BLaER1 treated with 17β-estradiol and CSF1 and Interleukin-3, amounts not matched to agents 10 nM and 100 nM (cell line): ENCODE data around the gene PIP.
"Not testable (repeated sequence)": the region's sequence is repeated elsewhere in the genome, so short reads cannot be mapped to it uniquely, and the experiment has no call there.

ENCODE experiments used
- H3K27ac ChIP-seq, 11 experiments: shearing (Covaris generic); formaldehyde crosslinking; 2 replicates each; pipeline ENCODE4 v1.8.1; 2022
- H3K27me3 ChIP-seq, 11 experiments: shearing (Covaris generic); formaldehyde crosslinking; 2 replicates each; pipeline ENCODE4 v1.8.1; 2022
- H3K36me3 ChIP-seq, 11 experiments: shearing (Covaris generic); formaldehyde crosslinking; 2 replicates each; pipeline ENCODE4 v1.8.1; 2022
- H3K4me1 ChIP-seq, 10 experiments: shearing (Covaris generic); formaldehyde crosslinking; 2 replicates each; pipeline ENCODE4 v1.8.1; 2022
- H3K4me2 ChIP-seq, 11 experiments: shearing (Covaris generic); formaldehyde crosslinking; 2 replicates each; pipeline ENCODE4 v1.8.1; 2022
- H3K4me3 ChIP-seq, 10 experiments: shearing (Covaris generic); formaldehyde crosslinking; 2 replicates each; pipeline ENCODE4 v1.8.1; 2022
- H3K9ac ChIP-seq, 11 experiments: shearing (Covaris generic); formaldehyde crosslinking; 2 replicates each; pipeline ENCODE4 v1.8.1; 2022
- H3K9me3 ChIP-seq, 11 experiments: shearing (Covaris generic); formaldehyde crosslinking; replicated peaks in 1 of 11; 2 replicates each; pipeline ENCODE4 v1.8.1; 2022
- H4K20me1 ChIP-seq, 11 experiments: shearing (Covaris generic); formaldehyde crosslinking; 2 replicates each; pipeline ENCODE4 v1.8.1; 2022
- Cebpa-rat ChIP-seq, 11 experiments: shearing (Covaris generic); IDR thresholded peaks; 2 replicates each; pipeline ENCODE4 v1.8.1; 2022

The PIP gene

GRCh38 chr7:143120691-143121405, 11.0 kb upstream of the PIP start:
- peaks cover 0 to 11% (median 0%) of the 10 kb centered on the region in 11 experiments; a peak in 1 of 22 replicates for H3K36me3 ChIP-seq
- no peak overlapping the region for H3K27ac ChIP-seq

GRCh38 chr7:143123326-143123725, 8.6 kb upstream of the PIP start:
- peaks cover 5 to 37% (median 19%) of the 10 kb centered on the region in 10 experiments; a peak in 17 of 20 replicates for H3K4me1 ChIP-seq
- peaks cover 54 to 81% (median 61%) of the 10 kb centered on the region in 11 experiments for H3K9me3 ChIP-seq
- H3K36me3 ChIP-seq = peaks cover 0 to 11% (median 0%) of the 10 kb centered on the region in 11 experiments; a peak in 1 of 22 replicates
- H3K27me3 ChIP-seq, H4K20me1 ChIP-seq, H3K27ac ChIP-seq, H3K9ac ChIP-seq, H3K4me2 ChIP-seq, H3K4me3 ChIP-seq: not testable (repeated sequence)

More at GRCh38 chr7:143120691-143121405, 11.0 kb upstream of the PIP start:
- Histone ChIP-seq H4K20me1 (no peaks in the 10 kb centered on the region), H3K9me3 (peaks cover 71 to 94% (median 82%) of the 10 kb centered on the region in 11 experiments), H3K4me3 (no peak overlapping the region), H3K9ac (no peak overlapping the region), H3K27me3 (no peaks in the 10 kb centered on the region), H3K4me1 (peaks cover 4 to 13% (median 6%) of the 10 kb centered on the region in 10 experiments; a peak in 14 of 20 replicates), H3K4me2 (no peak overlapping the region)
- TF ChIP-seq Cebpa-rat (IDR thresholded peaks at IDR 0.05) = no peak

GRCh38 chr7:143126146-143126545, 5.7 kb upstream of the PIP start:
- H3K27ac ChIP-seq = peak overlapping the region in 8 of 11 experiments; percentile 27 to 78 (median 68); a peak in 14 of 22 replicates
- no peaks in the 10 kb centered on the region for H3K27me3 ChIP-seq
- H3K4me2 ChIP-seq = peak overlapping the region in 9 of 11 experiments; percentile 11 to 72 (median 48); a peak in 14 of 22 replicates

GRCh38 chr7:143129051-143129450, 2.8 kb upstream of the PIP start:
- Histone ChIP-seq H3K36me3 (peaks cover 0 to 11% (median 0%) of the 10 kb centered on the region in 11 experiments; a peak in 1 of 22 replicates), H3K27ac (no peak overlapping the region; a peak in 1 of 22 replicates), H3K9me3 (peaks cover 17 to 34% (median 19%) of the 10 kb centered on the region in 11 experiments), H3K4me2 (peak overlapping the region in 4 of 11 experiments; percentile 33 to 72 (median 50); a peak in 7 of 22 replicates), H4K20me1 (no peaks in the 10 kb centered on the region), H3K4me1 (peaks cover 0 to 81% (median 20%) of the 10 kb centered on the region in 10 experiments; a peak in 14 of 20 replicates), H3K4me3 (no peak overlapping the region), H3K27me3 (no peaks in the 10 kb centered on the region), H3K9ac (no peak overlapping the region)
- TF ChIP-seq Cebpa-rat (IDR thresholded peaks at IDR 0.05) = no peak

More at GRCh38 chr7:143126146-143126545, 5.7 kb upstream of the PIP start:
- no peak overlapping the region for H3K4me3 ChIP-seq
- H3K4me1 ChIP-seq = peaks cover 0 to 65% (median 20%) of the 10 kb centered on the region in 10 experiments; a peak in 14 of 20 replicates
- peaks cover 45 to 61% (median 47%) of the 10 kb centered on the region in 11 experiments for H3K9me3 ChIP-seq
- H3K36me3 ChIP-seq = peaks cover 0 to 11% (median 0%) of the 10 kb centered on the region in 11 experiments; a peak in 1 of 22 replicates
- peak in 4 of 11 experiments; percentile 28 to 80 (median 52); a peak in 5 of 22 replicates for TF ChIP-seq Cebpa-rat (IDR thresholded peaks at IDR 0.05)
- no peaks in the 10 kb centered on the region for H4K20me1 ChIP-seq
- peak overlapping the region in 2 of 11 experiments; percentile 4 to 12; a peak in 2 of 22 replicates for H3K9ac ChIP-seq

GRCh38 chr7:143129477-143129876, 2.4 kb upstream of the PIP start:
- Histone ChIP-seq H3K4me1 (peaks cover 0 to 81% (median 20%) of the 10 kb centered on the region in 10 experiments; a peak in 14 of 20 replicates), H3K27ac (no peak overlapping the region), H3K9ac (no peak overlapping the region), H3K36me3 (peaks cover 0 to 10% (median 0%) of the 10 kb centered on the region in 11 experiments; a peak in 1 of 22 replicates), H3K27me3 (no peaks in the 10 kb centered on the region), H3K4me3 (no peak overlapping the region), H3K9me3 (peaks cover 13 to 30% (median 15%) of the 10 kb centered on the region in 11 experiments), H4K20me1 (no peaks in the 10 kb centered on the region), H3K4me2 (peak overlapping the region in 1 of 11 experiments; percentile 72; a peak in 1 of 22 replicates)
- no peak for TF ChIP-seq Cebpa-rat (IDR thresholded peaks at IDR 0.05)

GRCh38 chr7:143130541-143130940, 1.3 kb upstream of the PIP start:
- TF ChIP-seq Cebpa-rat (IDR thresholded peaks at IDR 0.05) = no peak
- H3K27me3 ChIP-seq = no peaks in the 10 kb centered on the region
- H3K4me2 ChIP-seq = peak overlapping the region in 2 of 11 experiments; percentile 85 to 87; a peak in 4 of 22 replicates
- 0 out of 22 replicates have a peak, but pooled peaks cover 0 to 1% (median 0%) of the 10 kb centered on the region in 11 experiments for H3K36me3 ChIP-seq
- peaks cover 0 to 72% (median 18%) of the 10 kb centered on the region in 10 experiments; a peak in 14 of 20 replicates for H3K4me1 ChIP-seq
- no peak overlapping the region for H3K9ac ChIP-seq
- peaks cover 2 to 28% (median 4%) of the 10 kb centered on the region in 11 experiments for H3K9me3 ChIP-seq
- H4K20me1 ChIP-seq = no peaks in the 10 kb centered on the region
- peak overlapping the region in 2 of 11 experiments; percentile 75 to 77; a peak in 2 of 22 replicates for H3K27ac ChIP-seq
- H3K4me3 ChIP-seq = no peak overlapping the region

- Histone ChIP-seq H3K4me2 (no peak overlapping the region), H3K27ac (no peak overlapping the region), H3K9me3 (peaks cover 0 to 24% (median 11%) of the 10 kb centered on the region in 11 experiments; a peak in 14 of 22 replicates), H3K4me3 (no peak overlapping the region), H3K27me3 (no peaks in the 10 kb centered on the region), H3K9ac (no peak overlapping the region), H4K20me1 (no peaks in the 10 kb centered on the region), H3K36me3 (no peaks in the 10 kb centered on the region), H3K4me1 (no peaks in the 10 kb centered on the region)
- TF ChIP-seq Cebpa-rat (IDR thresholded peaks at IDR 0.05) = no peak
Measured at GRCh38 chr7:143147070-143147469, 15.2 kb downstream of the PIP start.

- peaks cover 0 to 24% (median 11%) of the 10 kb centered on the region in 11 experiments; a peak in 14 of 22 replicates for H3K9me3 ChIP-seq
- H3K36me3 ChIP-seq = no peaks in the 10 kb centered on the region
- no peak overlapping the region for H3K4me2 ChIP-seq
- TF ChIP-seq Cebpa-rat (IDR thresholded peaks at IDR 0.05) = no peak
- no peaks in the 10 kb centered on the region for H3K4me1 ChIP-seq
- no peaks in the 10 kb centered on the region for H4K20me1 ChIP-seq
- no peak overlapping the region for H3K27ac ChIP-seq
- no peaks in the 10 kb centered on the region for H3K27me3 ChIP-seq
- H3K9ac ChIP-seq = no peak overlapping the region
- no peak overlapping the region for H3K4me3 ChIP-seq
Measured at GRCh38 chr7:143148050-143148449, 16.2 kb downstream of the PIP start.

GRCh38 chr7:143148651-143149050, 16.8 kb downstream of the PIP start:
- Histone ChIP-seq H3K4me1 (no peaks in the 10 kb centered on the region), H3K9ac (no peak overlapping the region), H3K9me3 (peaks cover 0 to 24% (median 11%) of the 10 kb centered on the region in 11 experiments; a peak in 14 of 22 replicates), H4K20me1 (no peaks in the 10 kb centered on the region), H3K4me2 (no peak overlapping the region), H3K36me3 (no peaks in the 10 kb centered on the region), H3K27me3 (no peaks in the 10 kb centered on the region), H3K4me3 (no peak overlapping the region), H3K27ac (no peak overlapping the region)
- no peak for TF ChIP-seq Cebpa-rat (IDR thresholded peaks at IDR 0.05)

- not testable (repeated sequence) for H3K27ac ChIP-seq, H3K9ac ChIP-seq, H3K4me1 ChIP-seq
Measured at GRCh38 chr7:143150696-143151095, 18.8 kb downstream of the PIP start.

GRCh38 chr7:143158617-143159016, 26.7 kb downstream of the PIP start:
- H3K27me3 ChIP-seq, H3K27ac ChIP-seq, H3K36me3 ChIP-seq, H3K4me2 ChIP-seq, H3K9ac ChIP-seq, H3K4me3 ChIP-seq, H3K9me3 ChIP-seq, H3K4me1 ChIP-seq, H4K20me1 ChIP-seq: not testable (repeated sequence)

More at GRCh38 chr7:143150696-143151095, 18.8 kb downstream of the PIP start:
- not testable (repeated sequence) for H3K36me3 ChIP-seq, H3K4me2 ChIP-seq, H3K4me3 ChIP-seq, H4K20me1 ChIP-seq, H3K27me3 ChIP-seq
- H3K9me3 ChIP-seq = peaks cover 0 to 24% (median 11%) of the 10 kb centered on the region in 11 experiments; a peak in 14 of 22 replicates
